Non-pigmented ciliary epithelial cell (primary cell): ENCODE measurements around the gene CRYBB3.

ENCODE experiments used
- DNase-seq: peaks from one replicate; pipeline ENCODE4 v3.0.0-alpha.2; 2010; ENCODE audit warnings: low read depth

Gene CRYBB3

DNA sequence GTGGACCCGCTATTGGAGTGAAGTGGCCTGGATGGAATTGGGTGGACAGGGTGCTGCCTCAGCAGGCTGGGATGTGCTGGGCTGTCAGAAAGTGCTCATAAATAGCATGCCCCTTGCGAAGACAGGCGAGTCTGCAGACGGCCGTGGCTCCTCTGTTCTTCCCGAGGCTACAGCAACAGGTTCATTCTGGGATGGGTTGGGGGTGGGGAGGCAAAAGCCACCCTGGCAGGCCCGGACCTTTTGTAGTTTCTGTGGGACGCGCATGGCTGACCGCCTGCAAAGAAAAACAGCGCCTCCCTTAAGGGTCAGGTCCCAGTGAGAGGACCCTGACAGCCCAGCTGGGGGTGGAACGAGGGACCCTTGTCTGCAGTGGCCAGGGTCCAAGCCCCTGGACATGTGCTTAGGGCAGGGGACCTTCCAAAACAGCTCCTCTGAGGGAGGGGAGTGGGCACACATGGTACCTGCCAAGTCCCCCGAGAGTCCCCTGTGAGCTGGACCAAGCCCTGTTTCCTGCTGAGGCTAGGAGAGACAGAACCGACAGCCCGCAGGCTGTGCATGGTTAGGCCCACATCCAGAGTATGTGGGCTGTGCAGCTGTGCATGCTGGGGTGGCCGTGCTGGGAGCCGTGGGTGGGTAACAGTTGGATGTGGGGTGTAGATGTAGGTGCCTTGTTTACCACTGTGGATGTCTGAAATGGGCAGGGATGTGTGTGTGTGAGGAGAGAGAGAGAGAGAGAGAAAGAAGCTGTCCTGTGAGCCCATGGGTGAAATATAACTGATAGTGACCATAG lies at the start of gene CRYBB3:
Gene CRYBB3, plus strand, starts transcription at position 128 of the 790 bp plus-strand sequence. CDS start 1,539 bp downstream, outside the sequence.
- DNase-seq: no peak

DNA sequence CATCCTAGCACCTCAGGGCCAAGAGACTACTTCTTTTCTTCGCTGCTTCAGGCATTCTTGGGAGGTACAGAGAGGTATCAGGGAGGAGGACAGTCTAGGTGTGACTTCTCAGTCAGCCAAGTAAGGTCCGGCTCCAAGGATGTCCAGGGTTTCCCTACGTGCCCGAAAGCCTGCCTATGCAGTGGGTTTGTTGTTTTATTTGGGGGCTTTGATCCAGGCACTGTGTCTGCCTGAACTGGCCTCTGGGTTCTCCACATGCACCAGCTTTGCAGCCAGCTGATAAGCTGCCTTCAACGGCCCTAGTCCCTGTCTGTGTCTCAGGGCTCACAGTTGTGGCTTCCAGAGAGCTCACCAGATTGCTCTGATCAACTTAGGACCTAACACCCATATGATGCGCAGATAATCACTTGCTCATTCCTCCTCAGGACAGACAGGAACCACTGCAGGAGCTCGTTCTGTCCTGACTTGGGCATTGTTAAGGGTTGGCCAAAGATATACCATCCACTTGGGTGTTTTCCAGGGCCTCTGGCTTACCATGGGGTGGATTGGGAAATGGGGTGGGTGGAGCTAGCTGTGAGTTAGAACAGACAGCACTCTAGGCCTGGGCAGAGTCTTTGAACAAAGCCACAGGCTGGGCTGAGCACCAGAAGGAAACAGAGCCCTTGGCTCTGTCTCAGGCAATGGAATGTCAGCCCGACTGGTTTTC lies 45.5 kb upstream of the CRYBB3 start:
- no peak for DNase-seq

DNA sequence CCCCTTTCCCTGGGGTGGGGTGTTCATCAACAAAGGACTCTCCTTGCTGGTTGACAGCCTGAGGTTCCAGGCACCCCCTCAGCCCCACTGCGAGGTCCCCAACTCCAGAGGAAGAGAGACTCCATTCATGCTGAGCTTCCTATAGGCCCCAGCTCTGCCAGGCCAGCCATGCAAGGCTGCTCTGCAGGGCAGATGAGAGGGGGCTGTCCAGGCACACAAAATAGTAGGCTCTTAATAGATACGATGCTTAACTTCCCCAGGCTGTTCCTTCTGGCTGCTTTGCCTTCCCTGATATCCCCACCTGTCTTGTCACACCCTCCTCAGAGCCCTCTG lies 45.0 kb upstream of the CRYBB3 start:
- DNase-seq: no peak

DNA sequence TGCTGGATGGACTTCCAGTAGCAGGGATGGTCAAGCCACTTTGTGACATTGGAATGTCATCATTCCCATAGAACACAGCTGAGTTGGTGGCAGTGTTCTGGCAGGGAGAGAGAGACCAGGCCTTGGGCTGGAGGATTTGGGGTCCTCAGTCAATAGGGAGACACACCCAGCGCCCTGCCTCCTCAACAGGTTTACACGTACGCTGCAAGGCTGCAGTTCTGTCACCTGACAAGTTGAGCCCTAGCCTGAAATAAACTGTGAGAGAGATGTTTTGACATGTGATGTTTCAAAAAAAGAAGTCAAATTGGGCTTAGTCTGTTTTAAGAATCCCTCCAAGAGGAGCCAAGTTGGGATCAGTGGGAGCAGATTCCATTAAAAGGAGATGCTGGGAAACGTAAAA lies 42.9 kb upstream of the CRYBB3 start:
- no peak for DNase-seq

DNA sequence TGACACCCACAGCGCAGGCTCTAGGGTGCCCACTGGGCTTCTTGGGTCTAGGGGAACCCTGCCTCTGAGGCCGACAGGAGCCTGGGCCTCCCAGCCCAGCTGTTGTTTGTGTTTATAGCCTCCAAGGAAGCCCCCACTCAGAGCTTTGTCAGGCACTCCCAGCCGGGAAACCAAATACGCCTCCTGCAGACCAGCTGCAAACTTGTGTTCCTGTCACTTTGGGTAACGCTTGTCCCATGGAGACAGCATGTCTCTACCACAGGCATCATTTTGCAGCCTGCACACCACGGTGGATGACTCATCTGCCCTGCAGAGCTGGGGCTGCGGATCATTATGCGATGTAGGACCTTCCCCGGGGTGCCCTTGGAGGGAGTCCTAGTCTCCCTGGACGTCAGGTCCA lies 40.6 kb upstream of the CRYBB3 start:
- no peak for DNase-seq

DNA sequence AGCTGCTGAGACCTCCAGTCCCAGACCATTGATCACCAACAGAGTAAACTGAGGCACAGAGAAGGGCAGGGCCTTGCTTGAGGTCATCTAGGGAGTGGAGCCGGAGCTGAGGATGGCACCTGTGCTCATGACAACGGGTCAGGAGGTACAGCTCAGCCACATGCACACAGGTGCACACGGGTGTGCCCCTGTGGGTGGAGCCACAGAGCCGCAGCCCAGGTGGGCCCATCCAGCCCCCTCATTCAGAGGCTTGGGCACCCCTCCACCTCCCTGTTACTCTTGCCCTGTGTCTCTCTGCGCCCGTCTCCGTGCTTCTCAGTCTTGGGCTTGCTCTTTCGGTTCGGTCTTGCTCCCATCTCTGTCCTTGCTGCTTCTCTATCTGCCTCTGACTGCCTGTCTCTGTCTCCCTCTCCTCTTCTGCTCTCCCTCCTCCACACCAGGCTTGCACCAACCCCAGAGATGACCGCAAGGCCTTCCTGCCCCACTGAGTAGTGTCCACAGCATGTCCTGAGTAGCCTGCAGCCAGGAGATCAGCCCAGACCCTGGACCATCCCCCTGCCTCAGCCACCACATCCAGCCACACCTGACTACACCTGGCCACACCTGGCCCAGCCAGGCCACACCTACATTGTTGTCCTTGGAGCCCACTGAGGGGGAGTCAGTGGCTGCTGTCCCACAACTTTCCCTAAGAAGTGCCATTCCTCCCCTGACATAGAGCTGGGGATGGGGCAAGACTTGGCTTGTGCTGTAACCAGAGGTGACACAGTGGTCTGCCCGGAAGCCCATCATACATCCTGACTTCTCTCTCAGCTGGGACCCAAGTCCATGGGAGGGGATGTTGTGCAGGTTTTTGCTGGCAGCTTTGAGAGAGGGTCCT lies 39.3 kb upstream of the CRYBB3 start:
- DNase-seq: no peak

DNA sequence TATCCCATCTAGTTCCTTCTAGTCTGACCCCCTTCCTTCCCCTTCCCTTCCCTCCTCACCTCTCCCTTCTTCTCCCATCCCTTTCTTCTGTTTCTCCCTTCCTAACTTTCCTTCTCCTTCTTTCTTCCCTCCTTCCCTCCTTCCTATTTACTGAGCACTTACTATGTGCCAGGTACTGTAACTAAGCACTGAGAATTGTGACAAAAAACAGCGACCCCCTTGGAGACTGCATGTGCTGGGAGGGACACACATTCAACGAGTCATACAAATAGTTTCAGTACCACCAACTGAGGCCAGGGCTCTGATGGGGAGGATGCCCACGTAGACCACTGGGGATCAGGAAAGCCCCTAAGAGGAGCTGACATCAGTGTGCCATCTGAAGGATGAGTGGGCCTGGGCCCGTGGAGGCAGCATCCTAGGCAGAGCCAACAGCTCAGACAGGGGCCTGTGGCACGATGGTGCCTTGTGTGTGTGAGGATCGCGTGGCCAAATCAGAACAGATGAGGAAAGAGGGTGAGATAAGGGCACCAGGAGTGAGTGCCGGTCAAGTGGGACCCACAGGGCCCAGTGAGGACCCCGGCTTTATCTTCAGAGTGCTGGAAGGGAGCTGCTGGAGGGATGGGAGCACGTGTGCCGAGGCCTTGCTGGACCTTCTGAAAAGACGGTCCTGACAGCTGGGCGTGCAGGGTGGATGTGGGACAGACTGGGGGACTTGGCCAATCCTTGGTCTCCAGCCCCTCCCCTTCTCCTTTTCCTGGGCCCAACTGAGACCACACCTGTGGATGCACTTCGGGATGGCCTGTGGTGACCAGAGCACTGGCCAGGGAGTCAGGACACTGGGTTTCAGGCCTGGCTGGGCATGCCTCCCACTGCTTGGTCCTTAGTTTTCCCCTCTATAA lies 38.4 kb upstream of the CRYBB3 start:
- DNase-seq: no peak

DNA sequence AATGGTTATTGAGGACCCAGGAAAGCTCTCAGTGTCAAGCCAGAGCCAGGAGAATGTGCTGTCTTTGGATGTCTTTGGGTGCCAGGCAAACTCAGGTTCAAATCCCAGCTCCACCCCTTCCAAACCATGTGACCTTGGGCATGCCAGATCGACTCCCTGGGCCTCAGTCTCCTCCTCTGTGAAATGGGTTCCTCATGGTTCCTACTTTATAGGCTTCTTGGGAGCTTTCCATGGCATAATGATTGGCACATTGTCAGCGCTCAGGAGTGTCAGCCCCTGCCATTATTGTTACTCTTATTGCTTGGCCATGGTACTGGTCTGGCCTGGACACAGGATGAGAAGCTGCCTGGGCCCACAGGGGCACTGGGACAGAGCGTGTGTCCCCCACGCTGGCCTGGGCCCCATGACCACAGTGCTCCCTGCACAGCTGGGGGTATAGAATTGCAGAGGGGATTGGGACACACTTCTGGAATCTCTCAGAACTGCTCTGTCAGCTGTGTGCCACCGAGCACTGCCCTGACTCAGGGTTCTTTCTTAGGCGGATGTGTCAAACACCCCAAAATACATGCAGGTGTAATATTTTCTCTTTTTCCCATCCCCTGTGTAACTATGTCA lies 37.6 kb upstream of the CRYBB3 start:
- DNase-seq: no peak

DNA sequence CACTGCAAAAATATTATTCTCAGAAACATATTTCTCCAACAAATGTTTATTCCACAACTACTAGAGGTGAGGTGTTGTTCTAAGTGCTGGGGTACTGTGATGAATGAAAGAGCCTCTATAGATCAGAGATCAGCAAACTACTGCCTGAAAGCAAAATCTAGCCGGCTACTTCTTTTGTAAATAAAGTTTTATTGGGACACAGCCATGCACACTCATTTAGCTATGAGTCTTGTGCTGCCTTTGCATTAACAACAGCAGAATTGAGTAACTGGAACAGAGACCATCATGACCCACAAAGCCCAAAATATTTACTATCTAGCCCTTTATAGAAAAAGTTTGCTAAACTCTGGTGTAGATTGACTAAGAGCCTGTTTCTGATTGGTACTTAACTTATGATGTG lies 37.1 kb upstream of the CRYBB3 start:
- no peak for DNase-seq

DNA sequence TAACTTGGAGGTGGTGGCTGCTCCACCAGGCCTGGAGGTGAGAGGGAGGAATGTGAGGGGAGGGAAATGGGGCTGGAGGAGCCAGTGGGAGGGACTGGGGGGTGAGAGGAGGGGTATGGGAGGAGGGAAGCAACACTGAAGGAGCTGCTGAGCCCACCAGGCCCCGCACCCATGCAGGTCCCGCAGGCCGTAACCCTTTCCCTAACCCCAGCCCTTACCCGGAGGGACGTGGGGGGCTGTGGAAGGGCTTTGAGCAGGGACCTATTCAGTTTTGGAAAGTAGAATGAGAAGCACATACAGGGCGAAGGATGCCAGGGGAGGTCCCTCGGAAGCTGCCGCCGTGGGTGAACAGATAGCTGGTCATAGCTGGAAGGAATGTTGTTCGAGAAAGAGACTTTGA lies 33.9 kb upstream of the CRYBB3 start:
- DNase-seq: no peak

DNA sequence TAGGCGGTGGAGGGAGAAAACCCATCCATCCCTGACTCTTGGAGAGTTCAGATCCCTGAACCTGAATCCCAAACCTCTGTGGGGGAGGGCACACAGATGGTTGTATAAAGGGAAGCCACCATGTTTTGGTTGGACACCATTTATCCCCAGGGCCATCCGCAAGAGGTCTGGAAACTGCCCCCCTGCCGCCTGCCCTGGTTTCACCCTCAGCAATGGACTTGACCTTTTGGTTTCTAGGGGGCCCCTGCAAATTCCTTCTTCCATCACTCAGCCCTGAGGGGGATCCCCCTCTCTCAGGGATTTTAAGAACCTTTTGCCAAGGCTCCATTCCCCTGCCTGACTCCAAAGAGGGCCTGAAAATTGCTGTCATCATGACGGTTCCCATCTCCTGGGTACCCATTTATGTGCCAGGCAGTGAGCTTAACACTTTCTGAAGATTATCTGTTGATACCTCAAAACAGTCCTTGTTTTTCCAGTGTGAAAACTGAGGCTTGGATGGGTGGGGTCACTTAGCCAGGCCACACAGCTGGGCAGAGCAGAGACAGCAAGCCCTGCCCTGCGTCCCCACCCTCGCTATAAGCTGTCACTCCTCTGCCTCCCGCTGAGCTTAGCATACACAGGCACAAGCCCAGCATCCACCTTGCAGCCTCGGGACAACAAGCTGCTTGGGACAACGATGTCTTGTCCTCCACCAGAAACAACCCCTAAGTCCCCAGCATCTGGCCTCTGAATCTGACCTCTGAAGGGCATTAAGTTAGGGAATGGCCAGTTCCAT lies 33.2 kb upstream of the CRYBB3 start:
- DNase-seq: no peak

DNA sequence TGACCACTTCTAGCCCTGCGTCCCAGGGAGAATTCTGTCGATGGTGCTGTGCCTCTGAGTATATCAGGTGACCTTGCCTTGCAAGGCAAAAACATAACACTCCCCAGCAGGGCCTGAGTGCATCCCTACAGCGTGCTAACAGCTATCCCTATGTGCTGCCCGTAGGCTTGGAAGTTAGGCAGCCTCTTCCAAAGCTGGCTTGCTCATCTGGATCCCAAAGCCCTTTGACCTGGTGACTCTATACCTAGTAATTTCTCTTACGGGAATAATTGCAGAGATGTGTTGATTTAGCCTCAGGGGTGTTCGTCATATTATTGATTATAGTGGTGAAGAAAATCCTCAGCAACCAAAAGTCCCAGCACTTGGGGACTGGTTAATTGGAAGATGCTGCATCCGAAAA lies 32.6 kb upstream of the CRYBB3 start:
- DNase-seq: no peak

DNA sequence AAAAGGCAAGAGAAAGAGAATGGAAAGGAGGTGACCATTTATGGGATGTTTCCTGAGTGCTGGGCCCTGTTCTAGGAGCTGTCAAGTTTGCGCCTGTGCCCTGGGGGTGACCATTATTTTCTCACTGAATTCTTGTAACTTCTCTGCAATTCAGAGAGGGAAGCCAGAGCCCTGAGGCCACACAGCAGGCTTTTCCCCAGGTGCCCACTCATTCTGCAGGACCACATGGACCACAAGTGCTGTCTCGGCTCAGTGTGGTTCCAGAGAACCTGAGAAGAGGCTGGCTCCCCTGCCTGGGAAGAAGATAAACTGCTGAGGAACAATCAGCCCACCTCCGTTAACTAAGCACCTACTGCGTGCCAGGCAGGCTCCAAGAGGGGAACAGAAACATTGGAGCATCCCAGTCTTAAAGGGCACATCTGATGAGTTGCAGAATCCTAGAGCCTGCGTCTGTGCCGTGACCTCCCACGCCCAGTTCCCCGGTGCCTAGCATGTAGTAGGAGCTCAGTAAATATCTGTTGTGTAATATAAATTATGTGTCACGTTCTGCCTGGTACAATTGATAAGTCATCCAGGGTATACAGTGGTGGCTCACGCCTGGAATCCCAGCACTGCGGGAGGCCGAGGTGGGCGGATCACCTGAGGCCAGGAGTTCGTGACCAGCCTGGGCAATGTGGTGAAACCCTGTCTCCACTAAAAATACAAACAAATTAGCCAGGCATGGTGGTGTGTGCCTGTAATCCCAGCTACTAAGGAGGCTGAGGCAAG lies 31.6 kb upstream of the CRYBB3 start:
- no peak for DNase-seq

DNA sequence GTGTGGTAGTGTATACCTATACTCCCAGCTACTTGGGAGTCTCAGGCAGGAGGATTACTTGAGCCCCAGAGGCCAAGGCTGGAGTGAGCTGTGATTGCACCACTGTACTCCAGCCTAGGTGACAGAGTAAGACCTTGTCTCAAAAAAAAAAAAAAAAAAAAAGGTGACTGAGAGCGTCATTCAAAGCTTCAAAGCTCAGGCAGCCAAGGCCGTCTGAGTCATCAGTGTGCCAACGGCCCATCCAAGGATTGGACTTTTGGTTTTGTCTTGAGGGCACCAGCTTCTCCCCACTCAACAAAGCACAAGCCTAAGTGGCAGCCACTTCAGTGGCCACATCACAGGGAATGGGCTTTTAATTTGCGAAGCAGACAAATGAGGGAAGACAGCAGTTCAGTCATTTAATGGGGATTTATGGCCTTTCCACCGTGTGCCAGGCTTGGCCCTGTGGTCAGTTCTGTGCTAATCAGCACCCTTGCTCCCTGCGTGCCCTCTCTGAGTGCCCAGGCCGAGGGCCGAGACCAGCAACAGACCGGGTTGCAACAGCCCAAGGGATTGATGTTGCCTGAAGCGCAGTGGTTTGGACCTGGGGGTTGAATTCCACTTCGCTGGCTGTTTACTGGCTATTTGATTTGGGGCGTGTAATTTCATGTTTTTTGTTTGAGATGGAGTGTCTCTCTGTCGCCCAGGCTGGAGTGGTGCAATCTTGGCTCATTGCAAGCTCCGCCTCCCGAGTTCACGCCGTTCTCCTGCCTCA lies 30.2 kb upstream of the CRYBB3 start:
- no peak for DNase-seq

DNA sequence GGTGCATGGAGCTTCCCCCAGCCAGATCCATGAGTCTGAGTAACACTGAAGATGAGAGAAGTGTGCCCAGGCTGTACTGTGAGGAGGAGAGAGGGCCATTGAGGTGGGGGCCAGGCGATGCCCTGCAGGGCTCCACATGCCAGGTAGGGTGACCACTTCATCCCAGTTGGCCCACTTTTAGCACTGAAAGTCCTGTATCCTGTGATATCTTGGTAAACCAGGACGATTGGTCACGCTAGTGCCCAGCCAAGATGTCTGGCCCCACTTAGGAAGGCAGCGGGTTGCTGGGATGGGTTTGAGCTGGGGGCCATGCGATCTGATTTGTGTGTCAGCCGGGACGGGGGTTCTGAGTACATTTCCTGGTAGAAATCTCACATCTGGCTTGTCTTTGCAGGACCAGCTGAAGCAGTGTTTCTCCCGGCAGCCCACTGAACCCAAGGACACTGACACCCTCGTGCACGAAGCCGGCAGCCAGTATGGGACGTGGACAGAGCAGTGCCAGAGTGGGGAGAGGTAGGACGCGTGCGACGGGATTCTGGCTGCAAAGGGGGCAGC lies 29.2 kb upstream of the CRYBB3 start:
- DNase-seq: no peak

DNA sequence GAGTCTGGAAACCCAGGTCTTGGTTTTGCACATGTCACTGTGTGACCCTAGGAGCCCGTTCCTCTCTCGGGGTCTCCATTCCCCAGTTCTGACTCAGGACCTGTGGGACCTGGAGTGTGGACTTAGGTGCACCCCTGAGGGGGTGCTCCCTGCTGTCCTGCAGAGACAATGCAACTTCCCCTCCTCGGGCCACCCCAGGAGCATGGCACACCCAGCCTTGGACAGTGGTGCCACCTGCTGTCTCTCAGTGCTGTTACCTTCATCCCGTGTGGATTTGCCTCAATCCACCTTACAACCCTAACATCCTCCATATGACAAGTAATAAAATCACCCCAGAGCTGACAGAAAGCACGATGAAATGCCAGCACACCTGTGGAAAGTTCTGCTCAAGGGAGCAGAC lies 27.5 kb upstream of the CRYBB3 start:
- no peak for DNase-seq

DNA sequence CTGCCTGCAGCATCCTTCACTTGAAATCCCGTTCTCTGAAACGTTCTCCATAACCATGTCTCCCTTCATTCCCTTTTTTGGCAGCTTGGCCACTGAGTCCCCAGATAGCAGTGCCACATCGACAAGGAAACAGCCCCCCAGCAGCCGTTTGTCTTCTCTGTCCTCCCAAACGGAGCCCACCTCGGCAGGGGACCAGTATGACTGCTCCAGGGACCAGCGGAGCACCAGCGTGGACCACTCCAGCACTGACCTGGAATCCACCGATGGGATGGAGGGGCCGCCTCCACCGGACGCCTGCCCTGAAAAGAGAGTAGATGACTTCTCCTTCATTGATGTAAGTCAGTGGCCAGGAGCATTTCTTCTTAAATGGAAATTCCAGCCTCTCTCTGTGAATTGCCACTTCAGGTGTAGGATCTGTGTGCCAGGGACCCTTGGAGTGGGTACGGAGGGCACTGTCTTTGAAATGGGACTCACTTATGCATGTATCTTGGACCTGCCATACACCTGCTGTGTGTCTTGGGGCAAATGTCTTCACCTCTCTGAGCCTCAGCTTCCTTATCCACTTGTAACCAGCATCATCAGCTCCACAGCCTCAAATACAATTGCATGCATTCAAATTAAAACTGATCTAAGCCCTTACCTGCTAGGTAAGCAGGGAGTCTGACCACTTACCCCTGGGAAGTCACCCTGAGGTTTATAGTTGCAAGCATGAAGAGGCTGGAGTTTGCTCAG lies 25.3 kb upstream of the CRYBB3 start:
- no peak for DNase-seq

DNA sequence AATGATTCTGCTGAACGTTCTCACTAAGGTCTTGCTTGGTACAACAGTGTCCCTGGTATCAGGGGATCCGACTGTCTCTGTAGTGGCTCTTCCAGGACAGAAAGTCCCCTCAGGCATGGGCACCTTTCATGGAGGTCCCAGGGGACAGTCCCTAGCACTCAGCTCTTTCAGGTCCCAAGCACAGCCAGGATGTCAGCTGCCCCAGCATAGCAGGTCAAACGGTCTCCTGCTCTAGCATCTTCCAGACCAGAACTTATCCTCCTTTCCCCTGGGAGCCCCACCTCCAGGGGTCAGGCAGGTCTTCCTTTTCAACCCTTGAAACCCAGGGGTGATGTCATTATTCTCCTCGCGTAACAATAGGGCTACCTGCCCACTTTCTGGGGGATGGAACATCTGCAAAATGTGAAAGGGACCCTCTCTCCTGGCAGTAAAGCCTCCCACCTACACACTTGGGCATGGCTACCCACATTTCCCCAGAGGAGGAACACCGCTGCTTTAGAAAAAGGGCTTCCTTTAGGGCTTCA lies 24.7 kb upstream of the CRYBB3 start:
- no peak for DNase-seq
